A549 (cell line): ENCODE measurements around the gene CPEB2.

Experiments
- CEBPB ChIP-seq, 2 experiments: fragments of >200 bp in 1 of 2; sonication (Bioruptor Twin) in 1 of 2; formaldehyde crosslinking in 1 of 2; IDR thresholded peaks; 2 replicates each; pipeline ENCODE4 v1.6.1; 2012 to 2016
- CHD2 ChIP-seq: fragments of 150-350 bp; IDR thresholded peaks from 2 replicates; pipeline ENCODE4 v1.6.1; 2014; ENCODE audit warnings: low read length; ENCODE audit not compliant: partially characterized antibody
- CTCF ChIP-seq: fragments of >200 bp; sonication (Bioruptor Twin); formaldehyde crosslinking; IDR thresholded peaks from 3 replicates; pipeline ENCODE4 v1.5.1; 2016
- NPAS2 ChIP-seq: fragments of 250-450 bp; sonication (Bioruptor Pico); IDR thresholded peaks from 2 replicates; pipeline ENCODE4 v1.8.0; 2022; ENCODE audit warnings: mild to moderate bottlenecking, moderate library complexity, borderline replicate concordance
- POLR2A ChIP-seq: IDR thresholded peaks from 2 replicates; pipeline ENCODE4 v1.6.1; 2012; ENCODE audit warnings: mild to moderate bottlenecking, low read length
- POLR2AphosphoS2 ChIP-seq: conservative IDR thresholded peaks from 2 replicates; pipeline ENCODE4 v1.6.1; 2012; ENCODE audit warnings: low read length, improper control_type of control experiment, inconsistent platforms
- SMC3 ChIP-seq: fragments of >200 bp; sonication (Bioruptor Twin); formaldehyde crosslinking; IDR thresholded peaks from 3 replicates; pipeline ENCODE4 v1.6.1; 2018; ENCODE audit warnings: inconsistent platforms
- USF2 ChIP-seq: fragments of 450-650 bp; IDR thresholded peaks from 2 replicates; pipeline ENCODE4 v1.6.1; 2014; ENCODE audit warnings: antibody characterized with exemption

- TF ChIP-seq SMC3: no peak
- no peak for TF ChIP-seq CTCF
- TF ChIP-seq NPAS2 (CRISPR knock-in tag): no peak
- no peak for TF ChIP-seq CEBPB (IDR thresholded peaks at IDR 0.05)
- no peak for TF ChIP-seq POLR2AphosphoS2
- TF ChIP-seq USF2: no peak
- no peak for TF ChIP-seq POLR2A
- no peak for TF ChIP-seq CHD2
These were observed 29.9 kb downstream of the CPEB2 start for GRCh38 chr4:15031993-15032675.
